Transverse colon (tissue), 4 donors: ENCODE data around the gene FBXL4. TPM values are rescaled to one million over a fixed set of nuclear protein-coding genes. Genes with fewer than 3 reads are reported as not detected.
A peak's percentile ranks its signal among the peaks of the same experiment; 100 is the strongest.

ENCODE experiments used
- DNase-seq: peaks from one replicate; pipeline ENCODE4 v3.0.0-alpha.2; 2019
- H3K27ac ChIP-seq, 4 donors: fragments of 200-600 bp; sonication (generic); 2 replicates each; pipeline ENCODE4 v1.5.1; 2016 to 2018; ENCODE audit warnings: inconsistent platforms in 4 of 4
- H3K27me3 ChIP-seq: fragments of 200-600 bp; sonication (generic); 2 replicates; pipeline ENCODE4 v1.5.1; 2017; ENCODE audit warnings: inconsistent platforms
- H3K36me3 ChIP-seq, 4 donors: fragments of 200-600 bp; sonication (generic); 2 replicates each; pipeline ENCODE4 v1.5.1; 2017 to 2019; ENCODE audit warnings: inconsistent platforms in 4 of 4
- H3K4me1 ChIP-seq, 4 donors: fragments of 200-600 bp; sonication (generic); 2 replicates each; pipeline ENCODE4 v1.5.1; 2017 to 2020; ENCODE audit warnings: inconsistent platforms in 4 of 4
- H3K4me3 ChIP-seq, 4 donors: fragments of 200-600 bp; sonication (generic); 1 replicate in 1 of 4; 2 replicates in 3 of 4; pipeline versions ENCODE4 v1.5.1 to v1.6.1; 2017 to 2019; ENCODE audit warnings: inconsistent platforms in 4 of 4
- H3K9me3 ChIP-seq, 2 donors: fragments of 200-600 bp; sonication (generic); 2 replicates each; pipeline ENCODE4 v1.5.1; 2017 to 2019; ENCODE audit warnings: inconsistent platforms in 2 of 2
- CTCF ChIP-seq, 5 experiments: fragments of 200-600 bp in 3 of 5; fragments of 450-650 bp in 2 of 5; sonication (generic) in 3 of 5; IDR thresholded peaks; 1 replicate in 2 of 5; 2 replicates in 3 of 5; pipeline ENCODE4 v1.5.1; 2016 to 2017; ENCODE audit warnings: antibody characterized with exemption in 5 of 5, inconsistent platforms in 3 of 5, mild to moderate bottlenecking in 2 of 5, moderate library complexity in 1 of 5
- EP300 ChIP-seq: sonication (generic); formaldehyde crosslinking; IDR thresholded peaks from one replicate; pipeline ENCODE4 v1.6.1; 2017; ENCODE audit warnings: antibody characterized with exemption, low read depth
- POLR2A ChIP-seq: fragments of 450-650 bp; IDR thresholded peaks from one replicate; pipeline ENCODE4 v1.6.1; 2016; ENCODE audit warnings: antibody characterized with exemption, mild to moderate bottlenecking, moderate library complexity
- POLR2AphosphoS5 ChIP-seq, 3 donors: sonication (generic); formaldehyde crosslinking; IDR thresholded peaks; one replicate each; pipeline ENCODE4 v1.6.1; 2016; ENCODE audit warnings: antibody characterized with exemption in 3 of 3
- WGBS, 2 donors: methylation state at CpG; one replicate each; pipeline ENCODE4 v1.1.5; 2018; ENCODE audit warnings: low coverage in 1 of 2; 5-methylcytosine and 5-hydroxymethylcytosine counted together
- in situ Hi-C, 4 donors: fragments of 200-750 bp; cut with MboI; loops; one replicate each; pipeline versions ENCODE4 v1.15.0 to v1.15.1; 2017; ENCODE audit warnings: low sequenced_read_pairs in 3 of 4, low pct_ligation_motif_present in 1 of 4, low pct_unique_long_range_greater_than_20kb in 1 of 4
- intact Hi-C: fragments of 100-400 bp; cut with DNase I; formaldehyde crosslinking; loops from one replicate; pipeline ENCODE4 v1.15.1; 2023; ENCODE audit warnings: low total_unique reads
- total RNA-seq, 4 donors: library from RNA; depleted of rRNA; stranded (reverse); fragments of >200 nt; gene quantifications; one replicate each; pipeline ENCODE4 v1.1.0, GENCODE V29; 2016

The FBXL4 gene
- total RNA-seq, 4 donors from 2014 or later = 8.6 to 22.5 (median 13.5) TPM

GRCh38 chr6:98847779-98848538, 99.8 kb downstream of the FBXL4 start:
- TF ChIP-seq CTCF (IDR thresholded peaks at IDR 0.05) (no peak), POLR2A (no peak), POLR2AphosphoS5 (IDR thresholded peaks at IDR 0.05) (no peak), EP300 (no peak)
- Histone ChIP-seq H3K36me3 (no peaks in the 10 kb centered on the region), H3K27me3 (peaks cover 80% of the 10 kb centered on the region), H3K9me3 (no peaks in the 10 kb centered on the region), H3K4me1 (peaks cover 5 to 37% (median 21%) of the 10 kb centered on the region in 4 donors), H3K4me3 (peak overlapping the region in 1 of 4 donors; percentile 11), H3K27ac (no peak overlapping the region)
- DNase-seq = no peak
- in situ Hi-C loops = no loop called here
- WGBS, 2 donors = 19% methylated on average over 21 of the region's 51 CpGs; no CpG with 5 or more reads in 1 of the 2 donors
- intact Hi-C loops = loop anchor here (10.0 kb wide), 1 partner anchor 1353 kb away; no protein-coding TSS in a partner anchor

GRCh38 chr6:98847416-98847778, 100.3 kb downstream of the FBXL4 start:
- Histone ChIP-seq H3K4me3 (no peak overlapping the region), H3K36me3 (no peaks in the 10 kb centered on the region), H3K4me1 (peaks cover 5 to 37% (median 21%) of the 10 kb centered on the region in 4 donors), H3K27ac (no peak overlapping the region), H3K9me3 (no peaks in the 10 kb centered on the region), H3K27me3 (peaks cover 86% of the 10 kb centered on the region)
- DNase-seq = no peak
- no peak for TF ChIP-seq CTCF (IDR thresholded peaks at IDR 0.05)
- no peak for TF ChIP-seq POLR2A
- no peak for TF ChIP-seq EP300
- TF ChIP-seq POLR2AphosphoS5 (IDR thresholded peaks at IDR 0.05) = no peak
- intact Hi-C loops (loop anchor here (10.0 kb wide), 1 partner anchor 1353 kb away; no protein-coding TSS in a partner anchor), in situ Hi-C loops (no loop called here)
- 53% methylated on average over 5 to 11 of the region's 11 CpGs for WGBS, 2 donors

- 36 to 51% methylated on average over 3 of the region's 3 CpGs for WGBS, 2 donors
- intact Hi-C loops (loop anchor here (10.0 kb wide), 1 partner anchor 1351 kb away; no protein-coding TSS in a partner anchor), in situ Hi-C loops (no loop called here)
- no peak overlapping the region for H3K27ac ChIP-seq
- no peak overlapping the region for H3K4me3 ChIP-seq
- TF ChIP-seq EP300 = no peak
- H3K27me3 ChIP-seq = peaks cover 100% of the 10 kb centered on the region
- H3K4me1 ChIP-seq = peaks cover 5 to 37% (median 21%) of the 10 kb centered on the region in 4 donors
- no peaks in the 10 kb centered on the region for H3K9me3 ChIP-seq
- no peaks in the 10 kb centered on the region for H3K36me3 ChIP-seq
- no peak for DNase-seq
Observed at GRCh38 chr6:98846021-98846380, 101.7 kb downstream of the FBXL4 start.

- TF ChIP-seq CTCF (IDR thresholded peaks at IDR 0.05) (peak; percentile 77 to 82 (median 79)), POLR2AphosphoS5 (IDR thresholded peaks at IDR 0.05) (no peak)
- intact Hi-C loops (loop anchor here (10.0 kb wide), 1 partner anchor 1351 kb away; no protein-coding TSS in a partner anchor), in situ Hi-C loops (no loop called here)
- peaks cover 5 to 37% (median 21%) of the 10 kb centered on the region in 4 donors for H3K4me1 ChIP-seq
- H3K4me3 ChIP-seq = peak overlapping the region in 2 of 4 donors; percentile 1 to 35
- H3K9me3 ChIP-seq = no peaks in the 10 kb centered on the region
- H3K27ac ChIP-seq = no peak overlapping the region
- peaks cover 100% of the 10 kb centered on the region for H3K27me3 ChIP-seq
- H3K36me3 ChIP-seq = no peaks in the 10 kb centered on the region
- peak; percentile 70 for DNase-seq
- 1% methylated on average over 16 to 50 of the region's 50 CpGs for WGBS, 2 donors
Observed at GRCh38 chr6:98845211-98846020, 102.3 kb downstream of the FBXL4 start.
